ENCODE data around the gene IQCN.

- no peak; the same call in 1 of the 2 replicates for TF ChIP-seq POLR2A (IDR thresholded peaks at IDR 0.05; ENCODE audit: low read depth, low read length)
- TF ChIP-seq CTCF (conservative IDR thresholded peaks at IDR 0.05; ENCODE audit: low read depth, low read length) = no peak
- TF ChIP-seq MXI1 (IDR thresholded peaks at IDR 0.05; ENCODE audit: borderline replicate concordance, low read depth, low read length) = no peak
- TF ChIP-seq USF2 (IDR thresholded peaks at IDR 0.05; ENCODE audit: low read depth, low read length) = no peak
- no peak for TF ChIP-seq FOS (IDR thresholded peaks at IDR 0.05; ENCODE audit: low read depth, low read length)
- no peak for TF ChIP-seq RAD21 (IDR thresholded peaks at IDR 0.05; ENCODE audit: low read length)
- TF ChIP-seq MAZ (IDR thresholded peaks at IDR 0.05; ENCODE audit: borderline replicate concordance, low read depth, low read length) = no peak
- no peak for TF ChIP-seq ELK1 (IDR thresholded peaks at IDR 0.05; ENCODE audit: borderline replicate concordance, low read depth, low read length)
- no peak for TF ChIP-seq RCOR1 (IDR thresholded peaks at IDR 0.05; ENCODE audit: insufficient replicate concordance, low read length)
- TF ChIP-seq SMC3 (IDR thresholded peaks at IDR 0.05; ENCODE audit: low read depth, low read length) = no peak
- TF ChIP-seq MAFK (IDR thresholded peaks at IDR 0.05; ENCODE audit: low read depth, low read length) = no peak
- no peak for TF ChIP-seq CEBPB (IDR thresholded peaks at IDR 0.05; ENCODE audit: low read depth, low read length)
- TF ChIP-seq BHLHE40 (IDR thresholded peaks at IDR 0.05; ENCODE audit: low read depth, low read length) = no peak
Observed at GRCh38 chr19:18271433-18271841, 2.8 kb downstream of the IQCN start.

Measured in IMR-90 (cell line).